Stimulated activated CD4-positive, alpha-beta T cell treated with anti-CD3 and anti-CD28 coated beads, Interleukin-15, amount 100 ng/mL, for 1 hour (primary cell): ENCODE data around the gene SLCO4A1.

Experiments used
- DNase-seq, 2 donors: peaks; one replicate each; pipeline ENCODE4 v3.0.0-alpha.2; 2020; ENCODE audit warnings: low read depth in 1 of 2, low spot score in 1 of 2

Gene SLCO4A1

DNA sequence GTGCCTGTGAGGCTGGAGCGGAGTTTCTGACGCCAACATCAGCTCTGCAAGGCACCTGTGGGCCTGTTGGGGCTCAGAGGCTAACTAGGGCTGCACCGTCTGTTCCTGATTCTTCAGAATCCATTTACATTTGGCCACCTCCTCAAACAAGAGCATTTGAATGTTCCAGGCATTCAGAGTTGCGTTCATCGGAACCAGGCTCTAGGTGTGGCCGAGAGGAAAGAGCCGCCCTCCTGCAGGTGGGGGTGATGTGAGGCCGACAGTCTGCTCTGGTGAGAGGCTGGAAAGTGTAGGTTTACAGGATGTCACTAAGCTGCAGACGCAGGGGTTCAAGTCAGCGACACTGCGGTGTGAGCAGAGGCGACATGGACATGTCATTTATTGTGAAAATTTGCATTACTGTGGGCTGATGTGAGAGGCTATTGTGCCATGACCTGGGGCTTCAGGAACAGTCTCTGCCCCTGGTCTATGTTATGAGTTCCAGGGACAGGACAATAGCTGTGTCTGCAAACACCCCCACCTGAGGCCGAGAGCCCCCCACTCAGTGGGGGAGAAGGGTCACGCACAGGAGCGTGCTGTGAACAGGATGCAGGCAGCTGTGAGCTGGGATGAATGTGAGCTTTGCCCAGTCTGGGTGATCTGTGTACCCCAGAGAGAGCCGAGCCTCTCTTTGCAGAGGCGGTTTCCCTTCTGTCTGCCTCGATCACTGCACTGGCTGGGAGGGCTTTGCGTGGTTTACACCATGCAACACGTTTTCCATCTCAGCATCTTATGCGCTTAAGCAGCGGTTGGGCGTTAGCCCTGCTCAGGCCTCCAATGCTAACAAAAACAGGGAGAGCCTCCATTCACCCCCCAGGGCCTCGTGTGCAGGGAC is 21.1 kb downstream of the SLCO4A1 start:
- DNase-seq = no peak

DNA sequence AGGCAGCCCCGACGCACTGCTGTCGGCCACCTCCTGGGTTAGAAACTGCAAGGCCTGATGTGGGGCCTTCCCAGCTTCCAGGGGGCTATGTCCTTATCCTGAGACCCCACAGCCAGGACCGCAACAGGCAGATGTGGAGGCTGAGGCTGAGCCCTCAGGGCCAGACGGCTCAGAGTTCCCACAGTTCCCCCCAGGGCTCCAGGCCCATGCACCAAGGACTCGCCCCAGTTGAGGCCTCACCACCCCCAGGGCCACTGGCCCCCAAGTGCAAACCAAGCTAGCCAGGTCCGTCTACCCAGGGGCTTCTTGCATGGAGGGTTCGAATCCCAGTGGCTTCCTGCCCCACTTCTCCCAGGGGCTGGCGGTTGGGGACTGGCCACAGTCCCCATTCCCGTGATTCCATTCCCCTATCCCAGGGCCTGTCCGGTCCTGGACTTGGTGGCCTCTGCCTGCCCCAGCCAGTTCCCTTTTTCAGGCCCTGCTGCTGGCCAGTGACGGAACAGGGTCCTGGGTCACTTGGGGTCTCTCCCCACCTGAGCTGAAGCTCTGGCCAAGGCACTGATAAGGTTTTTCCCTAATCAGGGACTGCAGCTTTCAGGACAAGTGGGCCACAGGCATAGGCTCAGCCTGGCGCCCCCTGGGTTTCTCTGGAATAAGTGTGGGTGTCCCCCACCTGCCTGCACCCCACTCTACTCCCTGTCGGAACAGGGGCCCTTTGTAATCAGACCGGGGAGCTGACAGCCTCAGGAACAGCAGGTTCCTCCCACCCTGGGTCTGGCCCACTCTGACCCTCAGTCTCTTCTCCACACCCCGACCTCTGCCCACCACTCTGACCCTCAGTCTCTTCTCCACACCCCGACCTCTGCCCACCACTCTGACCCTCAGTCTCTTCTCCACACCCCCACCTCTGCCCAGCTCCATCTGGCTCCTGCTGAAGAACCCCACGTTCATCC is 22.0 kb downstream of the SLCO4A1 start:
- DNase-seq = no peak

DNA sequence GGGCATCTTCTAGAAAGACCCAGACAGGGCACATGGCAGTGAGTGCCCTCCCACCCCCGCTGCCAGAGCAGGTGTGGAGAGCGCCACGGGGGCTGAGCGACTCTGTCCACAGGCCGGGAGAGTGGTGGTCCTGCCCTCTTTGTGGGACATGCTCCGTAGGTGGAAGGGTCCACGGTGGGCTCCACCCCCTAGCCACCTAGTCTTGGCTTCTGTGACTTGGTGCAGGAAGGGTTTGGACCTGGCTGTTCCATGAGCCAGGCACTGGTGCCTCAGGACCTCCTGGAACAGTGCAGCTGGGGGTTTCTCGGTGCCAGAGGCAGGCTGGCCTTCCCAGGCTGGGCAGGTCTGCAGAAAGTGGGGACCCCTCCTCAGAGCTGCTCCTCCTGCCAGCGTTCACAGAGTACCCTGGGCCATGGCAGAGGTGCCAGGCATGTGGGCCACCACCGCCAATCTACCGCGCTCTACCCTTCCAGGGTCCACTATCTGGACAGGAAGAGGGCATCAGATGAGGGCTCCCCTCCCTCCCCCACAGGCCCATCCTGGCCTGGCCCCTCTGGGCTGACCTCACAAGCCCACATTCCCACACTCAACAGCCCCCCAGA is 23.0 kb downstream of the SLCO4A1 start:
- DNase-seq = no peak

DNA sequence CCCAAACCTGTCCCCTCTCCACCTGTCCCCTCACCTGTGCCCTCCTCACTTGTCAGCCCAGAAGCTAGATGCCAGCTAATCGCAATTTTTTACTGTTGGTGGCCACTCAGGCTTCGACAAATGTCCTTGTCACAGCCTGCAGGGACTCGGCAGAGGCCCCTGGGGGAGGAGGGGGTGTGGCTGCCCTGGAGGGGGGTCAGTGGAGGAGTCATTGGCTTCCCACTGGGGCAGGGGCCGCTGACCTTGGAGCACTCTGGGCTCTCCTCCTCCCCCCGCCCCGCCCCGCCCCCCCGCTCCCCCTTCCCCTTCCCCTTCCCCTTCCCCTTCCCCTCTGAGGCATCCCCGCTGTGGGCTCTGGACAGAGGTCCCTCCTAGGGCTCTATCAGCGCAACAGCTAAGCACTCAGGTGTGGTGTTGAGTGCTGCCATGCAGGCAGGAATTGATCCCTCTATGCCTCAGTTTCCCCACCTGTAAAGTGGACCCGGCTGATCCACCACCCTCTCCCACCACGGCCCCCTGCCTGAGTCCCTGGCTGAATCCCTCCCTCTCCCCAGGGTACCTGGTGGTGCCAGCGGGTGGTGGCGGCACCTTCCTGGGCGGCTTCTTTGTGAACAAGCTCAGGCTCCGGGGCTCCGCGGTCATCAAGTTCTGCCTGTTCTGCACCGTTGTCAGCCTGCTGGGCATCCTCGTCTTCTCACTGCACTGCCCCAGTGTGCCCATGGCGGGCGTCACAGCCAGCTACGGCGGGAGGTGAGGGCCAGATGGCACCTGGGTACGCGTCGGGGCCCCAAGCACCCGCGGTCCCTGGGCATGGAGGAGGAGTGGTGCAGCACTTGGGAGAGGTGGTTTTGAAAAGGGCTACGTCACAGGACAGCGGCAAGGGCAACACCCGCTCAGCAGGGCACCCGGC is 23.8 kb downstream of the SLCO4A1 start:
- no peak for DNase-seq

DNA sequence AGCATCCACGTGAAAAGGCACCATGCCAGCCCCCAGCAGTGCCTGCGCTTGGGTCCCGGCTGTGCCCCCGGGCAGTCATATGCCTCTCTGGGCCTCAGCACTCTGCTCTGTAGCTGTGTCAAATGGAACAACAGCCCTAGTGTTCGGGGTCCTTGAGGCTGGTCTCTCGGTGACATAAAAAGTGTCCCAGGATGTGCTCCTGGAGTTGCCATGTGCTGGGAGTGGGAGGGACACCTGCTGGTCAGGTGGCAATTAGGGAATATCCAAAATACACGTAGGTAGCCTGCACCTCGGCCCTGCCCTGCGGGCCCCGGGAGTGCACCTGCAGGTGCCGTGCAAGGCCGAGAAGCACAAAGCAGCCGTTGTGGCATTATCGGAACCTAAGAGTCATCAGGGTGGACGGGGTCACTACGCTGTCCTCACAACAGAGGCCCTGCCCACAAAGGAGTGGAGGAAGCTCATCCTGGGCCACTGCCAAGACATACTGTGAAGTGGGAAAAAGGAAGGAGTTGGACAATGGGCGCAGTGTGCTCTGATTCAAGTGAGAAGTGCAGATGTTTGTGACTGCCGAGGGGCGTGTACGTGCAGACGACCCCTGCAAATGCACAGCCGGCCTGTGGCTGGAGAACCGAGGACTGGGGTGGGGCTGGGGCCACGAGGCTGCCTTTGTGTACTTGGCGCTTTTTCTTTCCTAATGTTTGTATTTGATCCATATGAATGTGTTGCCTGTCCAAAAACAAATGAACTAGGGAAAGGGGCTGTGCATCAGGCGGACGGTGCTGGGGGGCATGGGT is 24.6 kb downstream of the SLCO4A1 start:
- no peak for DNase-seq

DNA sequence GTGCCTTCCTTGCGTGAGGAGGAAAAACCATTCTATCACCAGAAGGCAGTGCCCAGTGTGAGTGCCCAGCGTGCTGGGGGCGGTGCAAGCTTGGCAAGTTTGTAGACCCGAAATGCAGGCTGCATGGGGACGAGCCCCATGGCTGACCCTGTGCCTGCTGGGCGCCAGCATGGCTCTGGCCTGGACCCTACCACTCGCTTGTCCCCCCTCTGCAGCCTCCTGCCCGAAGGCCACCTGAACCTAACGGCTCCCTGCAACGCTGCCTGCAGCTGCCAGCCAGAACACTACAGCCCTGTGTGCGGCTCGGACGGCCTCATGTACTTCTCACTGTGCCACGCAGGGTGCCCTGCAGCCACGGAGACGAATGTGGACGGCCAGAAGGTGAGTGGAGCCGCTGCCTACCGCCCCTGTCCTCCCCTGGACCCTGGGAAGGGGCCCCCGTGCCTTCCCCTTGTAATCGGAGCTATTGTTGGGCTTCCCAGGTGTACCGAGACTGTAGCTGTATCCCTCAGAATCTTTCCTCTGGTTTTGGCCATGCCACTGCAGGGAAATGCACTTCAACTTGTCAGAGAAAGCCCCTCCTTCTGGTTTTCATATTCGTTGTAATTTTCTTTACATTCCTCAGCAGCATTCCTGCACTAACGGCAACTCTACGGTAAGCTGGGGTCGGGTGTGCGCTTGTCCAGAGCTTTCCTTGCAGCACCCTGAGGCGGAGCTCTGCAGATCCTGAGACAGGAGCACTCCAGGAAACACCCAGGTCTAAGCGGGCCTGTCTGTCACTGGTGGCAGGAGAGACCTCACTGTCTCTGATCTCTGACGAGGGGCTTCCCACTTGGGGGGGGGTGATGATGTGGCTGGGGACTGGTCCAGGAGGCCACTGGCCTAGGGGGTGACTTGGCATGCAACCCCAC is 25.5 kb downstream of the SLCO4A1 start:
- DNase-seq = no peak

DNA sequence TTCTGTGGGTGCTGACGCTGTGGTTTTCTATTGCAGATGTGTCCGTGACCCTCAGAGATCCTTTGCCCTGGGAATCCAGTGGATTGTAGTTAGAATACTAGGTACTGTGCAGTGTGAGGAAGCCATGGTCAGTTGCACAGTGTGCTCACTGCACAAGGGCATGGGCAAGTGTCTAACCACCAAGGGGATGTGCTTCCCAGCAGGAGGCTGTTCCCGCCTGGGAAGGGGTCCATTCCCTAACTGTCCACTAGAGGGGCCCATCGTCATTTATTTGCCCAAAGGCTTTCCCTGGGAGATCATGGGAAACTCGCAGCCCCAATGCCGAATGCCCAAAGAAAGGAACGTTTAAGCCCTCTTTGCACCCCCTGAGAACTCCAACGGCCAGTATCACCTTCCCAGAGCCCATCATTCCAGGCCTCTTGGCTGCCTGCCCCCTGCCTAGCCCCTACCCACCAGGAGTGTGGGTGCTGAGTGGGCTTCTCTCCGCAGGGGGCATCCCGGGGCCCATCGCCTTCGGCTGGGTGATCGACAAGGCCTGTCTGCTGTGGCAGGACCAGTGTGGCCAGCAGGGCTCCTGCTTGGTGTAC is 26.2 kb downstream of the SLCO4A1 start:
- DNase-seq = no peak

DNA sequence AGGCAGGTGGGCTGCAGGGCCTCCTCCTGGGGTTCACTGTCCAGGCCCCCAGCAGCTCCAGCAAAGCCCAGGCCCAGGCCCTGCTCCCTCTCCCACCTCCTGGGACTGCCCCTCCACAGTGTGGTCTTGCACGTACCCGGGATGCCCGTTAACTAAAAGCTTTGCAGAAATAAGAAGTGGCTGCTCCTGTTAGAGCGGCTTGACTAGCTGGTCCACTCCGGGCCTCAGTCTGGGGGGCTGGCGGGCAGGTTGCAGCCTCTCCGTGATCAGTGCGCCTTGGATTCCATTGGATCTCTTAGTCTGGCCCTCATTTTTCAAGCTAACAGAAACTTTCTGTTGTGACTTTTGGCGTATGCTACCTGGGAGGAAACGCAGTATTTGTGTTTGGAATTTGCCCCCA is 26.9 kb downstream of the SLCO4A1 start:
- DNase-seq = no peak

DNA sequence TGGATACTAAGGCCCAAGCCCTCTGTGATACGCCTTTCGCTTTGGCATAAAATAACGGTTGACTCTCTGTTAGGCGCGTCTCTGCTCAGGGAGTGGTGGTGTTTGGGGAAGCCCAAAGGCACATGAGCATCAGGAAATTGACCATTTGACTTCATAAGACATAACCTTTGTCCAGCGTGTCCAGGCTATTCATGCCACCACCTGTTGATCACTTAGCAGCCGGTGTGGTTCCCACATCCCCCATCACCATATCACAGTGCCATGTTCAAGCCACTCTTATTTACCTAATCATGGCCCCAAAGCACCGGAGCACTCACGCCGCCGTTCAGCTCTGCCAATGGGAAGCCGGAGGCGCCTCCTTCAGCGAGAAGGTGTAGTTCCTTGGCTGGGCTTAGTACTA is 27.9 kb downstream of the SLCO4A1 start:
- no peak for DNase-seq

DNA sequence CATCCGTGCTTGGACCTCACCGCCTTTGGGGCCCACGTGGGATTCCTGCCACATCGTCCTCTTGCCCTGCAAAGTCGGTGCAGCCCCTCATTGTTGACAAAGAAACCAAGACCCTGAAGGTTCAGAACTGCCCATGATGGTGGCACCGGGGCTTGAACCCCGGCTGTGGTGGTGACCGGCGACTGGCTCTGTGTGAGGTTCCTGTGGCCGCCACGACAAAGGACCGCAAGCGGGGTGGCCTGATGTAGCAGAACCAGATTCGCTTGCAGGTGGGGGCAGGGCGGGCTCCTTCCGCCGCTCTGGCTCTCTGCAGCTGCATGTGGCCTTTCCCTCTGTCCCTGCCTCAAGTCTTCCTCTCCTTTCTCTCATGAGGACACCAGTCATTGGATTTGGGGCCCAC is 28.7 kb downstream of the SLCO4A1 start:
- no peak for DNase-seq

DNA sequence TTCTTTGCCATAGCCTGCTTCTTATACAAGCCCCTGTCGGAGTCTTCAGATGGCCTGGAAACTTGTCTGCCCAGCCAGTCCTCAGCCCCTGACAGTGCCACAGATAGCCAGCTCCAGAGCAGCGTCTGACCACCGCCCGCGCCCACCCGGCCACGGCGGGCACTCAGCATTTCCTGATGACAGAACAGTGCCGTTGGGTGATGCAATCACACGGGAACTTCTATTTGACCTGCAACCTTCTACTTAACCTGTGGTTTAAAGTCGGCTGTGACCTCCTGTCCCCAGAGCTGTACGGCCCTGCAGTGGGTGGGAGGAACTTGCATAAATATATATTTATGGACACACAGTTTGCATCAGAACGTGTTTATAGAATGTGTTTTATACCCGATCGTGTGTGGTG is 29.5 kb downstream of the SLCO4A1 start:
- DNase-seq = no peak

DNA sequence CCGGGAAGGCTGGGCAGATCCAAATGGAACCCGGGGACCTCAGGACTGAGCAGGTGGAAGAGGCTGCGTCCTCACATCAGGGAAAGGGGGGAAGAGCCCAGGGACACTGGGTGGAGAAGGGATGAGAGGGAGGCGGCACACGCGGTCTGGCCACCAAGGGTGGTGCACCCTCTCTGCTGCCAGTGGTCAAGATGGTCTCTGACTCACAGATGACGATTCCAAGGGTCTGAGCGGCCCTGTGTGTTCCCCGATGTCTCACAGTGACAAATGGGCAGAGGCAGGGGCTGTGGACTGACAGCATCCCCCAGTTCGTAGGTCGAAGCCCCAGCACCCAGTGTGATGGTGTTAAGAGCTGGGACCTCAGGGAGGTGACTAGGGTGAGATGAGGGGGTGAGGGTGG is 32.1 kb downstream of the SLCO4A1 start:
- no peak for DNase-seq

DNA sequence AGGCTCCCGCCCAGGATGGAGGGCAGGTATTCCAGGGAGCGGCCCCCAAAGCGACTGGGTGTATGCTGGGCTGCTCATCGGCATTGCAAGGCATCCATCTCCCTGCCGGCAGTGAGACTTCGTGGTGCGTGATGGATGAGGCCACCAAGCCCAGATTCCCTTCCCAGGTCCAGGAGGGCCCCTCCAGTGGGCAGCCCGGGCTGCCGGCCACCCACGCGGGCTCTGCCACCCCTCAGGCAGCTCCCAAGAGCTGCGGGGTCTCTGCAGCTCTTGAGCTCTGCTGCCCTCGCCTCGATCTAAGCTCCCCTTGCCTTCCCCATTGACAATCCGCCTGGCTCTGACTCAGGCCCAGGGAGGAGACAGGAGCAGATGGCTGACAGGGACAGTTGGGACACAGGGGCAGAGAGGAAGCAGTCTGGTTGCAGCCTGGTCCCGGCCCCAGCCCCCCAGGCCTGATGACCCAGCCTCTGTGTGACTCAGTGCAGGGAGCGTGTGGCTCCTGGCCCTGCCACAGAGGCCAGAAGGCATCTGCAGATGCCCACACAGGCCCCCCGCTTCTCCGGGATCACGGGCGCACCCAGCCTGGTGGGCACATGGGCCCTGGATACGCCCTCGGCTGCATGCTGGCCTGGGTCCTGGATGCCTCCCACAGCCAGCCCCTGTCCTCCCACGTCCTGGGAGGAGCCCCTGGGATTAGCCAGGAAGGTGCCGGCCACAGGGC is 33.0 kb downstream of the SLCO4A1 start:
- DNase-seq = no peak

DNA sequence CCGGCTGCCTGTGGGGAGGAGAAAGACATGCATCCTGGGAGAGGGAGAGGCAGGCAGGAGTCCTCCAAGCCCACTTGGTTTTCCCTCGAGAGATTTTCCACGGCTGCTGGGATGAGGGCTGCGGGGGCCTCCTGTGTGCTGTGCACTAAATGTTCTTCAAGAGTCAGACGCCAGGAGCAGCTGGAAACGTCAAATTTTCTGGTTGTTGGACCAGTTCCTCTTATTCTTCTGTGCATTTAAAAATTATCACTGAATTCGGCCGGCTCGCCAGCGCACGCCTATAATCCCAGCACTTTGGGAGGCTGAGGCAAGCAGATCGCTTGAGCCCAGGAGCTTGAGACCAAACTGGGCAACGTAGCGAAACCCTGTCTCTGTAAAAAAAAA is 33.6 kb downstream of the SLCO4A1 start:
- DNase-seq = no peak

DNA sequence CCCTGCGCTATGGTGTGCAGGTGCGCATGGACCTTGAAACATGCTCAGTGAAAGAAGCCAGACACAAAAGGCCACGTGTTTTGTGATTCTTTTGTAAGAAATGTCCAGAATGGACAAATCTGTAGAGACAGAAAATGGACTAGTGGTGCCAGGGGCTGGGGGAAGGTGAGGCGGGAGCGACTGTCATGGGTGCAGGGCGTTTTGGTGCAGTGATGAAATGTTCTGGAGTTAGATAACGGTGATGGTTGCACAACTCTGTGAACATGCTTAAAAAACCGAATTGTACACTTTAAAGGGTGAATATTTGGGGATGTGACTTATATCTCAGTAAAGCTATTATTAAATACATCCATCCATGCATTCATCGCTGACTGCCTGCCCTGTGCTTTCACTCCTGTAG is 34.7 kb downstream of the SLCO4A1 start:
- DNase-seq = no peak

DNA sequence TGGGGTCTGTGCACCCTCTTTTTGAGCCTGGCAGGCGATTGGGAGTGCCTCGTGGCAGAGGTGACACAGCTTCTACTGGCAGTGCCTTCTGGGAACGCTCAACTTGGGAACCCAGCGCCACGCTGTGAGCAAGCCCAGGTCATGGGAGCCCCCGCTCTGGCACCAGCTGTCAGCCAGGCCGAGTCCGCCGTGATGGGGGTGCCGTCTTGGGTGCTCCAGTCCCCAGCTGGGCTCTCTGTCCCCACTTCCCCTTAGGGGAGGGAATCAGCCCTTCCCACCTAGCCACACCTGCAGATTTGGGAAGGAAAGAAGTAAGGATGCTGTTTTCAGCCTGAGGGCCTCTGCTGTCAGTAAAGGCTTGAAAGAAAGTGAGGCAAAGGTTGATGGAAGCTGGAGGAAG is 35.4 kb downstream of the SLCO4A1 start:
- no peak for DNase-seq

DNA sequence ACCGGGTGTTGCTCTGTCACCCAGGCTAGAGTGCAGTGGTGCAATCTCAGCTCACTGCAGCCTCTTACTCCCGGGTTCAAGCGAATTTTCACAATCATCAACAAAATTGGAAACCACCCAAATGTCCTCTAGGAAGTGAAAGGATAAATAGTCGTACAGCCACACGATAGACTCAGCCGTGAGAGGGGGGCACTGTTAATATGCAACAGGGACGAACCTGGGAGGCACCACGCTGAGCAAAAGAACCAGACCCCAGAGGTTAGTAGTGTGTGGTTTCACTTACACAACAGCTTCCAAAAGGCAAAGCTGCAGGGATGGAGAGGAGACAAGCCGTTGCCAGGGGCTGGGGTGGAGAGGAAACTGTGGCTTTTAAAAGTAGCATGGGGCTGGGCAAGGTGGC is 36.2 kb downstream of the SLCO4A1 start:
- no peak for DNase-seq
